Measurements from ENCODE around the gene LETMD1.

GRCh38 chr12:51098611-51099010, 50.5 kb downstream of the LETMD1 start:
- TF ChIP-seq ZNF449 (tag by site-specific recombination; IDR thresholded peaks at IDR 0.05): no peak
- no peak for TF ChIP-seq GLI2 (tag by site-specific recombination; IDR thresholded peaks at IDR 0.05; ENCODE audit: borderline replicate concordance, low read depth)
- no peak for TF ChIP-seq TSHZ1 (tag by site-specific recombination; IDR thresholded peaks at IDR 0.05; ENCODE audit: borderline replicate concordance)
- no peak for TF ChIP-seq PRDM10 (tag by site-specific recombination; IDR thresholded peaks at IDR 0.05)
- no peak for TF ChIP-seq ZNF16 (tag by site-specific recombination; IDR thresholded peaks at IDR 0.05; ENCODE audit: low read depth)
- TF ChIP-seq CTCF (tag by site-specific recombination; IDR thresholded peaks at IDR 0.05): no peak
- TF ChIP-seq ZNF391 (tag by site-specific recombination; IDR thresholded peaks at IDR 0.05; ENCODE audit: borderline replicate concordance, low read depth): no peak
- no peak for TF ChIP-seq ZNF23 (tag by site-specific recombination; IDR thresholded peaks at IDR 0.05; ENCODE audit: borderline replicate concordance)
- no peak for TF ChIP-seq ZNF398 (tag by site-specific recombination; IDR thresholded peaks at IDR 0.05)
- TF ChIP-seq SP3 (tag by site-specific recombination; IDR thresholded peaks at IDR 0.05): no peak
- no peak for TF ChIP-seq ZNF302 (tag by site-specific recombination; IDR thresholded peaks at IDR 0.05; ENCODE audit: low read depth)

All from HEK293 (cell line).